KMS-11 (cell line): ENCODE data around the gene COCH.
A peak's percentile ranks its signal among the peaks of the same experiment; 100 is the strongest.

Experiments used
- H2AFZ ChIP-seq: fragments of 200-600 bp; sonication (generic); 2 replicates; pipeline ENCODE4 v1.6.1; 2016; ENCODE audit warnings: antibody characterized with exemption, mixed run types, low read depth
- H3K27ac ChIP-seq: fragments of 200-600 bp; sonication (generic); 2 replicates; pipeline ENCODE4 v1.6.1; 2016; ENCODE audit warnings: mild to moderate bottlenecking, mixed run types
- H3K27me3 ChIP-seq: fragments of 200-600 bp; sonication (generic); 2 replicates; pipeline ENCODE4 v1.6.1; 2017; ENCODE audit warnings: mild to moderate bottlenecking, low read depth, mixed run types, moderate library complexity; ENCODE audit not compliant: insufficient read depth
- H3K36me3 ChIP-seq: fragments of 200-600 bp; sonication (generic); 2 replicates; pipeline ENCODE4 v1.6.1; 2017; ENCODE audit warnings: mild to moderate bottlenecking, mixed run types; ENCODE audit not compliant: insufficient read depth
- H3K4me1 ChIP-seq: fragments of 200-600 bp; sonication (generic); 2 replicates; pipeline ENCODE4 v1.6.1; 2016; ENCODE audit warnings: mild to moderate bottlenecking, low read depth, mixed run types; ENCODE audit not compliant: poor library complexity, severe bottlenecking
- H3K4me2 ChIP-seq: fragments of 200-600 bp; sonication (generic); 2 replicates; pipeline ENCODE4 v1.7.0; 2016; ENCODE audit warnings: mild to moderate bottlenecking, mixed run types
- H3K4me3 ChIP-seq: fragments of 200-600 bp; sonication (generic); IDR thresholded peaks from 2 replicates; pipeline ENCODE4 v1.6.1; 2017; ENCODE audit warnings: low read depth, low read length, mixed read lengths; ENCODE audit not compliant: insufficient read depth
- H3K79me2 ChIP-seq: fragments of 200-600 bp; sonication (generic); 2 replicates; pipeline ENCODE4 v1.6.1; 2016; ENCODE audit warnings: low read depth, mixed run types; ENCODE audit not compliant: insufficient read depth
- H3K9ac ChIP-seq: fragments of 200-600 bp; sonication (generic); 2 replicates; pipeline ENCODE4 v1.6.1; 2016; ENCODE audit warnings: mild to moderate bottlenecking, mixed run types
- H4K20me1 ChIP-seq: fragments of 200-600 bp; sonication (generic); 2 replicates; pipeline ENCODE4 v1.6.1; 2016; ENCODE audit warnings: mild to moderate bottlenecking, mixed run types; ENCODE audit not compliant: insufficient read depth
- CTCF ChIP-seq: fragments of 200-600 bp; sonication (generic); conservative IDR thresholded peaks from 2 replicates; pipeline ENCODE4 v1.6.1; 2017; ENCODE audit warnings: low read depth, mild to moderate bottlenecking, antibody characterized with exemption, low read length, moderate library complexity, mixed read lengths

The COCH gene

GRCh38 chr14:30874120-30874998, at the start of gene COCH:
Gene COCH (plus strand): TSS chr14:30874559. CDS start chr14:30874939, 380 bp downstream.
- Histone ChIP-seq H2AFZ (peak within 1 kb of the TSS; percentile 81), H3K9ac (peak within 1 kb of the TSS; percentile 71), H3K27ac (no peak within 1 kb of the TSS), H3K36me3 (no peaks in the 10 kb centered on the region), H3K4me3 (no peak within 1 kb of the TSS), H3K4me1 (no peaks in the 10 kb centered on the region), H3K4me2 (peak within 1 kb of the TSS; percentile 50), H4K20me1 (no peaks in the 10 kb centered on the region), H3K27me3 (no peaks in the 10 kb centered on the region), H3K79me2 (no peaks in the 10 kb centered on the region)
- TF ChIP-seq CTCF: peak; percentile 28; the same call in 1 of the 2 replicates

- Histone ChIP-seq H2AFZ (no peak overlapping the region), H3K79me2 (no peaks in the 10 kb centered on the region), H3K4me3 (no peak overlapping the region), H3K27ac (no peak overlapping the region), H3K9ac (no peak overlapping the region), H3K36me3 (no peaks in the 10 kb centered on the region), H3K4me1 (no peaks in the 10 kb centered on the region), H3K4me2 (no peak overlapping the region), H4K20me1 (no peaks in the 10 kb centered on the region), H3K27me3 (no peaks in the 10 kb centered on the region)
- no peak for TF ChIP-seq CTCF
These were observed 48.3 kb upstream of the COCH start for GRCh38 chr14:30826070-30826469.

GRCh38 chr14:30829853-30830252, 44.5 kb upstream of the COCH start:
- H3K36me3 ChIP-seq: no peaks in the 10 kb centered on the region
- H3K27me3 ChIP-seq: no peaks in the 10 kb centered on the region
- H2AFZ ChIP-seq: no peak overlapping the region
- no peaks in the 10 kb centered on the region for H3K79me2 ChIP-seq
- no peak overlapping the region for H3K9ac ChIP-seq
- H4K20me1 ChIP-seq: no peaks in the 10 kb centered on the region
- no peaks in the 10 kb centered on the region for H3K4me1 ChIP-seq
- TF ChIP-seq CTCF: no peak
- no peak overlapping the region for H3K27ac ChIP-seq
- no peak overlapping the region for H3K4me2 ChIP-seq
- H3K4me3 ChIP-seq: no peak overlapping the region

- no peak for TF ChIP-seq CTCF
- H2AFZ ChIP-seq: no peak overlapping the region
- H3K27ac ChIP-seq: no peak overlapping the region
- no peaks in the 10 kb centered on the region for H3K79me2 ChIP-seq
- no peaks in the 10 kb centered on the region for H3K4me1 ChIP-seq
- no peaks in the 10 kb centered on the region for H3K27me3 ChIP-seq
- no peak overlapping the region for H3K4me3 ChIP-seq
- no peaks in the 10 kb centered on the region for H3K36me3 ChIP-seq
- no peak overlapping the region for H3K9ac ChIP-seq
- H3K4me2 ChIP-seq: no peak overlapping the region
- H4K20me1 ChIP-seq: no peaks in the 10 kb centered on the region
These were observed 40.0 kb upstream of the COCH start for GRCh38 chr14:30834353-30834752.
